Activated CD8-positive, alpha-beta T cell treated with anti-CD3 and anti-CD28 coated beads for 36 hours (primary cell): ENCODE results near the gene TNPO2. TPM values are rescaled to one million over a fixed set of nuclear protein-coding genes. Genes with fewer than 3 reads are reported as not detected.

ENCODE experiments used
- ATAC-seq: fragments of 200-7000 bp; cut with Tn5 transposase; one replicate; pipeline ENCODE4 v1.10.0; 2021; ENCODE audit warnings: mild to moderate bottlenecking, moderate library complexity
- CTCF ChIA-PET: fragments of 350-600 bp; sonication (Branson Sonifier 250); formaldehyde crosslinking; loops from one replicate; lab custom pipeline; 2021; ENCODE audit warnings: antibody characterized with exemption; lab: Charles Lee
- POLR2A ChIA-PET: fragments of 350-600 bp; sonication (Branson Sonifier 250); formaldehyde crosslinking; loops from one replicate; lab custom pipeline; 2021; ENCODE audit warnings: antibody characterized with exemption; lab: Charles Lee
- DNase-seq: peaks from one replicate; pipeline ENCODE4 v3.0.0-alpha.2; 2020
- H3K27ac Mint-ChIP-seq: one replicate; pipeline ENCODE4 v1.8.0; 2021; ENCODE audit warnings: mild to moderate bottlenecking, mixed read lengths
- H3K27me3 Mint-ChIP-seq: one replicate; pipeline ENCODE4 v1.8.0; 2021; ENCODE audit warnings: mixed read lengths
- H3K36me3 Mint-ChIP-seq: one replicate; pipeline ENCODE4 v1.8.0; 2021; ENCODE audit warnings: low read depth, mixed read lengths
- H3K4me1 Mint-ChIP-seq: one replicate; pipeline ENCODE4 v1.8.0; 2021; ENCODE audit warnings: low read depth, mixed read lengths
- H3K4me3 Mint-ChIP-seq: one replicate; pipeline ENCODE4 v1.8.0; 2021; ENCODE audit warnings: mild to moderate bottlenecking, moderate library complexity, mixed read lengths
- H3K9me3 Mint-ChIP-seq: one replicate; pipeline ENCODE4 v1.8.0; 2021; ENCODE audit warnings: mixed read lengths
- intact Hi-C: fragments of 100-400 bp; cut with micrococcal nuclease; formaldehyde crosslinking; loops from one replicate; pipeline ENCODE4 v1.10.0; 2022
- total RNA-seq, 2 experiments: library from RNA; stranded (reverse); gene quantifications; one replicate each; pipeline ENCODE4 v1.2.3, GENCODE V29; 2021
- TF ChIP-seq, protein P1 (sequence below): fragments of 200-600 bp; IDR thresholded peaks from one replicate; pipeline ENCODE4 v1.8.0; 2022; ENCODE audit warnings: antibody characterized with exemption, mild to moderate bottlenecking

The TNPO2 gene
- total RNA-seq, 2 experiments from 2014 or later, result 90.7 to 94.5 TPM

DNA sequence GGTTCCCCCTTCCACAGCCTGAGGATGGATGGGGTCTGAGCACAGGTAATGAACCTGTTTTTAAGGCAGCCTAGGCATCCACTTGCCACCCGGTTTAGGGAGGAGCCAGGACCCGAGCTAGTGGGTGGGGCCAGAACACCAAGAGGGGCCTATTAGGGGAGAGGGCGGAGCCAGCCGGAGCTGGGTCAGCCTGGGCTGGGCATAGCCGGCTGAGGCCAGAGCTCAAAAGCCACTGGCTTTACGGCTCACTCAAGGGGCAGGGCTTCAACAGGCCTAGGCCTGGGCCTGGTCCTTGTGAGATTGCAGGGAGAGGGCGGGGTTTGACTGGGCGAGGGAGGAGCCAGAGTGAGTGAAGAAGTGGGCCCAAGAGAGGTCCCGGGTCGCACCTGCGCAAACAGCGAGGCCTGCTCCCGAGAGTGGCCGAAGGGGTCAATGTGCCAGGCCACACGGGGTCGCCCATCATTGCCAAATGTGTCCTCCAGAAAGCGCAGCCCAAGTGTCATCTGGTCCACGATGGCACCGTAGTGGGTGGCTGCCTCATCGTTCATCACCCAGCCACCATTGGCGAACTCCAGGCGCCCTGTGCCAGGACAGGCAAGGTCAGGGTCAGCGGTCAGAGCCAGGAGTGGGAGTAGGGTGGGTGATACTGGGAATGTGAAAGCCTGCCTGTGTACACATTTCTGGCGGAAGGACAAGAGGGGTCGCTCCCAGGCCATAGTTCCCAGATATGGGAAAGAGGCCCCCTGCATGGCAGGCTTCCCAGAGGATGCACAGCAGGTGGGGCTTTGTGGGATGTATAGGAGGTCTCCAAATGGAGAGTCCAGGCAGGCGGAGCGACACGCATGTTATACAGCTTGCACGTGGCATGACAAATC is 59.1 kb downstream of the TNPO2 start:
- H3K4me3 Mint-ChIP-seq, result peak overlapping the region; percentile 99
- no peaks in the 10 kb centered on the region for H3K27me3 Mint-ChIP-seq
- H3K4me1 Mint-ChIP-seq, result peaks cover 30% of the 10 kb centered on the region
- H3K27ac Mint-ChIP-seq, result peak overlapping the region; percentile 95
- intact Hi-C loops, result loop anchor here (5.0 to 10.0 kb wide), 2 partner anchors 50 to 102 kb away; partner anchors contain the start of genes ZNF490 and ZNF791
- H3K36me3 Mint-ChIP-seq, result peaks cover 62% of the 10 kb centered on the region
- TF ChIP-seq, protein P1, sequence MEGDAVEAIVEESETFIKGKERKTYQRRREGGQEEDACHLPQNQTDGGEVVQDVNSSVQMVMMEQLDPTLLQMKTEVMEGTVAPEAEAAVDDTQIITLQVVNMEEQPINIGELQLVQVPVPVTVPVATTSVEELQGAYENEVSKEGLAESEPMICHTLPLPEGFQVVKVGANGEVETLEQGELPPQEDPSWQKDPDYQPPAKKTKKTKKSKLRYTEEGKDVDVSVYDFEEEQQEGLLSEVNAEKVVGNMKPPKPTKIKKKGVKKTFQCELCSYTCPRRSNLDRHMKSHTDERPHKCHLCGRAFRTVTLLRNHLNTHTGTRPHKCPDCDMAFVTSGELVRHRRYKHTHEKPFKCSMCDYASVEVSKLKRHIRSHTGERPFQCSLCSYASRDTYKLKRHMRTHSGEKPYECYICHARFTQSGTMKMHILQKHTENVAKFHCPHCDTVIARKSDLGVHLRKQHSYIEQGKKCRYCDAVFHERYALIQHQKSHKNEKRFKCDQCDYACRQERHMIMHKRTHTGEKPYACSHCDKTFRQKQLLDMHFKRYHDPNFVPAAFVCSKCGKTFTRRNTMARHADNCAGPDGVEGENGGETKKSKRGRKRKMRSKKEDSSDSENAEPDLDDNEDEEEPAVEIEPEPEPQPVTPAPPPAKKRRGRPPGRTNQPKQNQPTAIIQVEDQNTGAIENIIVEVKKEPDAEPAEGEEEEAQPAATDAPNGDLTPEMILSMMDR, result no peak
- CTCF ChIA-PET, result interaction anchor here (3.1 kb wide), 1 partner anchor 25 kb away, joined by 11 read pairs; no protein-coding TSS in a partner anchor
- POLR2A ChIA-PET, result interaction anchor here (1.0 kb wide), 1 partner anchor 170 kb away, joined by 3 read pairs; no protein-coding TSS in a partner anchor
- no peaks in the 10 kb centered on the region for H3K9me3 Mint-ChIP-seq
- DNase-seq (peak; percentile 45), ATAC-seq (no peak)

DNA sequence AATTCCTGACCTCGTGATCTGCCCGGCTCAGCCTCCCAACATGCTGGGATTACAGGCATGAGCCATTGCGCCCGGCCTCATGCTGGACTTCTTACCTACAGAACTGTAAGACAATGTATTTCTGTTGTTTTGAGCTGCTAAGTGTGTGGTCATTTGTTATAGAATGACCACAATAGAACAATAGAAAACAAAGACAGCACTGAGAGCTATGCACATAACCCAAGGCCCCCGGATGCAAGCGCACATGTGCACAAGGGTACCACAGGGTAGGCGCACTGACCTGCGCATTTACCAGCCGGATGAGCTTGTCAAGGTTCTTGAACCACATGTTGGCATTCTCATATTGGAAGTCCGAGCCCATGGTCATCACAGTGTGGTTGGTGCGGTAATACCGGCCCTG is 62.8 kb downstream of the TNPO2 start:
- DNase-seq, result no peak
- ChIA-PET CTCF (interaction anchor here (0.6 to 1.4 kb wide), 4 partner anchors 11 to 97 kb away, joined by 3 to 6 read pairs (median 3); no protein-coding TSS in a partner anchor), POLR2A (interaction anchor here (0.7 kb wide), 1 partner anchor 19 kb away, joined by 3 read pairs; no protein-coding TSS in a partner anchor)
- no peaks in the 10 kb centered on the region for H3K27me3 Mint-ChIP-seq
- intact Hi-C loops, result loop anchor here (10.0 kb wide), 1 partner anchor 46 kb away; the partner anchor contains the start of genes ZNF490 and ZNF791
- H3K4me1 Mint-ChIP-seq, result peaks cover 12% of the 10 kb centered on the region
- TF ChIP-seq, protein P1, result no peak
- H3K36me3 Mint-ChIP-seq, result peaks cover 73% of the 10 kb centered on the region
- no peak overlapping the region for H3K4me3 Mint-ChIP-seq
- ATAC-seq, result no peak
- no peaks in the 10 kb centered on the region for H3K9me3 Mint-ChIP-seq
- no peak overlapping the region for H3K27ac Mint-ChIP-seq

DNA sequence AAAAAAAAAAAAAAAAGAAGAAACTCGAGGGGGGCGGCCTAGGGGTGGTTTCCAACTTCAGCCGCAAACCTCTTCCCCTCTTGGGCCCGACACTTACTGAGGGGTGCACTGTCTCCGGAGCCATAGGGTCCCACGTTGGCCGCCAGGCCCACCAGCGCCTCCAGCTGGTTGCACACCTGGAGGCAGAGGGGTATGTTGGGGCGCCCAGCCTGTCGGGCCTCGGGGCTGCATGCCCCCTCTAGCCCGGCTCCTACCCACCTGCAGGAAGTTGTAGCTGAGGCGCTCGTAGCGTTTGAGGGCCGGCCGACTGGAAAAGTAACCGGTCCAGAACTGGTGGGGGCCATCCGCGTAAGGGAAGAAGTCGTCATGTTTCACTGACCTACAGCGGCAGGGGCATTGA is 65.8 kb downstream of the TNPO2 start:
- H3K4me1 Mint-ChIP-seq, result no peaks in the 10 kb centered on the region
- H3K36me3 Mint-ChIP-seq, result peaks cover 57% of the 10 kb centered on the region
- DNase-seq (no peak), ATAC-seq (no peak)
- intact Hi-C loops, result no loop called here
- H3K27me3 Mint-ChIP-seq, result no peaks in the 10 kb centered on the region
- no peaks in the 10 kb centered on the region for H3K9me3 Mint-ChIP-seq
- no peak overlapping the region for H3K4me3 Mint-ChIP-seq
- TF ChIP-seq, protein P1, result no peak
- ChIA-PET POLR2A (interaction anchor here (1.1 kb wide), 1 partner anchor 11 kb away, joined by 4 read pairs; no protein-coding TSS in a partner anchor), CTCF (interaction anchor here (1.3 kb wide), 1 partner anchor 14 kb away, joined by 3 read pairs; no protein-coding TSS in a partner anchor)
- H3K27ac Mint-ChIP-seq, result no peak overlapping the region

DNA sequence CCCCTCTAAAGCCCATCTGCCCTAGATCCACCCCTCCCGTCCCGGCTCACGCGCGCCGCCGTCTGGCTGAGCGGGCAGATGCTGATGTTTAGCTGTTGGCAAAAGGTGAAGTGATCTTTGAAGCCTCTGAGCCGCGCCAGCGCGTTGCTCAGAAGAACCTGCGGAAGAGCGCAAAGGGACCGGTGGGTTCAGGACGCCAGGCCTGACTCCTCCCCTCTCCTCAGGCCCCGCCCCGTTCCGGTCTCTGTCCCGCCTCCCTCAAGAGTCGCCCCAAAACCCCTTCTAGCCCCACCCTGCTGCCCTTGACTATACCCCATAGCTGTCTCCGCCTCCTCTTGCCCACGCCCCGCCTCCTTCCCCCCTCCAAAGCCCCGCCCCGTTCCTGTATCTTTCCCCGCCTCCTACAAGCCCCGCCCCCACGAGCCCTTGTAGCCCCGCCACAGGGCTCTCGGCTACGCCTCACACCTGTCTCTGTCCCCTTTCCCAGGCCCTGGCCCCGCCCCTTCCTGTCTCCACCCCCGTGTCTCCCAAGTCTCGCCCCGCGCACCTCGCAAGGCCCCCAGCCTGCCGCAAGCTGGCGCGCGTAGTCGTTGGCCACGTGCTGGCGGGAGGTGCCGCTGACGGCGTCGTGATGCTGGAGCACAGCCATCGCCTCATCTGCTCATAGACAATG is 66.7 kb downstream of the TNPO2 start:
- Mint-ChIP-seq H3K36me3 (peaks cover 59% of the 10 kb centered on the region), H3K9me3 (no peaks in the 10 kb centered on the region), H3K27me3 (no peaks in the 10 kb centered on the region), H3K27ac (no peak overlapping the region), H3K4me1 (no peaks in the 10 kb centered on the region), H3K4me3 (no peak overlapping the region)
- ATAC-seq (peak; percentile 86), DNase-seq (peak; percentile 69)
- TF ChIP-seq, protein P1, result no peak
- ChIA-PET CTCF (no interaction called here), POLR2A (interaction anchor here (1.1 kb wide), 1 partner anchor 17 kb away, joined by 4 read pairs; no protein-coding TSS in a partner anchor)
- intact Hi-C loops, result no loop called here
